HG03159 (cell line): ENCODE measurements around the gene TTLL1.
A peak's percentile ranks its signal among the peaks of the same experiment; 100 is the strongest.

Source experiments
- ATAC-seq: cut with Tn5 transposase; IDR thresholded peaks from one replicate; pipeline ENCODE4 v1.9.1; 2021; ENCODE audit warnings: mild to moderate bottlenecking, moderate library complexity; ENCODE audit not compliant: unreplicated experiment

The TTLL1 gene

GRCh38 chr22:43088984-43089717 is at the start of gene TTLL1:
TTLL1 (minus strand) TSS chr22:43089391; CDS start chr22:43075586, 13,805 bp downstream.
- ATAC-seq, result peak; percentile 72

GRCh38 chr22:43136801-43137200 is 47.6 kb upstream of the TTLL1 start:
- ATAC-seq, result no peak

GRCh38 chr22:43136255-43136654 is 47.1 kb upstream of the TTLL1 start:
- no peak for ATAC-seq

GRCh38 chr22:43135565-43135964 is 46.4 kb upstream of the TTLL1 start:
- no peak for ATAC-seq

- no peak for ATAC-seq
Observed at GRCh38 chr22:43134553-43134952, 45.4 kb upstream of the TTLL1 start.

- ATAC-seq, result no peak
Observed at GRCh38 chr22:43133401-43133800, 44.2 kb upstream of the TTLL1 start.

- ATAC-seq, result no peak
Observed at GRCh38 chr22:43131773-43132501, 42.7 kb upstream of the TTLL1 start.

- no peak for ATAC-seq
Observed at GRCh38 chr22:43129426-43130425, 40.5 kb upstream of the TTLL1 start.

GRCh38 chr22:43128928-43129424 is 39.8 kb upstream of the TTLL1 start:
- ATAC-seq, result no peak

- ATAC-seq, result no peak
Observed at GRCh38 chr22:43128116-43128515, 38.9 kb upstream of the TTLL1 start.

- no peak for ATAC-seq
Observed at GRCh38 chr22:43127166-43127908, 38.1 kb upstream of the TTLL1 start.

GRCh38 chr22:43126501-43127165 is 37.4 kb upstream of the TTLL1 start:
- ATAC-seq, result no peak

GRCh38 chr22:43118953-43119458 is 29.8 kb upstream of the TTLL1 start:
- ATAC-seq, result no peak

- no peak for ATAC-seq
Observed at GRCh38 chr22:43118024-43118849, 29.0 kb upstream of the TTLL1 start.

GRCh38 chr22:43116932-43117331 is 27.7 kb upstream of the TTLL1 start:
- ATAC-seq, result no peak

- no peak for ATAC-seq
Observed at GRCh38 chr22:43114958-43115357, 25.8 kb upstream of the TTLL1 start.

GRCh38 chr22:43113526-43114251 is 24.5 kb upstream of the TTLL1 start:
- ATAC-seq, result no peak
